H1 (cell line): ENCODE data around the gene BMX. TPM values are rescaled to one million over a fixed set of nuclear protein-coding genes. Genes with fewer than 3 reads are reported as not detected.

Experiments used
- CTCF ChIA-PET: fragments of 300-600 bp; sonication (Branson Sonifier 250); formaldehyde crosslinking; loops from one replicate; lab custom pipeline; 2021; ENCODE audit not compliant: partially characterized antibody; lab: Charles Lee
- POLR2A ChIA-PET: fragments of 300-600 bp; sonication (Branson Sonifier 250); formaldehyde crosslinking; loops from one replicate; lab custom pipeline; 2021; ENCODE audit warnings: inconsistent platforms; ENCODE audit not compliant: partially characterized antibody; lab: Charles Lee
- DNase-seq, 2 experiments: peaks; one replicate each; pipeline versions ENCODE4 v3.0.0 to v3.0.0-alpha.2; 2010 to 2022; ENCODE audit warnings: low spot score in 2 of 2, low read depth in 1 of 2, mixed read lengths in 1 of 2
- FAIRE-seq: peaks from 2 replicates; lab custom pipeline; 2011; peaks lifted over from hg19 to GRCh38; lab: Jason Lieb, UNC
- H2AFZ ChIP-seq: 2 replicates; pipeline ENCODE4 v1.8.1; 2012; ENCODE audit warnings: low read length, inconsistent platforms
- H2AK5ac ChIP-seq: 2 replicates; pipeline ENCODE4 v1.6.1; 2013; ENCODE audit warnings: low read depth, low read length
- H2BK120ac ChIP-seq: replicated peaks from 2 replicates; pipeline ENCODE3; 2013; ENCODE audit warnings: low read depth, low read length, inconsistent platforms
- H2BK12ac ChIP-seq: 2 replicates; pipeline ENCODE4 v1.6.1; 2013; ENCODE audit warnings: low read depth, low read length
- H2BK15ac ChIP-seq: 2 replicates; pipeline ENCODE4 v1.6.1; 2013; ENCODE audit warnings: low read length
- H2BK20ac ChIP-seq: 2 replicates; pipeline ENCODE4 v1.6.1; 2013; ENCODE audit warnings: low read length
- H2BK5ac ChIP-seq: 2 replicates; pipeline ENCODE4 v1.6.1; 2013; ENCODE audit warnings: low read depth, low read length
- H3K14ac ChIP-seq: 2 replicates; pipeline ENCODE4 v1.6.1; 2013; ENCODE audit warnings: inconsistent platforms; ENCODE audit not compliant: insufficient read length
- H3K18ac ChIP-seq: 2 replicates; pipeline ENCODE4 v1.6.1; 2013; ENCODE audit warnings: low read length; ENCODE audit errors: extremely low read depth
- H3K23ac ChIP-seq: 2 replicates; pipeline ENCODE4 v1.6.1; 2013; ENCODE audit warnings: inconsistent platforms; ENCODE audit not compliant: insufficient read length
- H3K23me2 ChIP-seq: 2 replicates; pipeline ENCODE4 v1.6.1; 2013; ENCODE audit warnings: low read depth, low read length
- H3K27ac ChIP-seq: 2 replicates; pipeline ENCODE4 v1.6.1; 2011; ENCODE audit warnings: low read depth, low read length, inconsistent platforms
- H3K27me3 ChIP-seq, 4 experiments: replicated peaks in 1 of 4; 1 replicate in 1 of 4; 2 replicates in 3 of 4; pipeline versions ENCODE4 v1.6.1 to v1.8.1; 2011 to 2013; ENCODE audit warnings: low read length in 3 of 4, mild to moderate bottlenecking in 3 of 4, inconsistent platforms in 2 of 4, mixed read lengths in 2 of 4, moderate library complexity in 1 of 4; ENCODE audit not compliant: control insufficient read depth in 3 of 4, insufficient read depth in 3 of 4; ENCODE audit errors: extremely low read depth in 1 of 4
- H3K36me3 ChIP-seq, 4 experiments: 2 replicates each; pipeline versions ENCODE4 v1.6.1 to v1.8.1; 2011 to 2013; ENCODE audit warnings: mild to moderate bottlenecking in 4 of 4, low read length in 3 of 4, moderate library complexity in 2 of 4, control low read depth in 1 of 4, inconsistent platforms in 1 of 4; ENCODE audit not compliant: insufficient read depth in 4 of 4, control insufficient read depth in 2 of 4
- H3K4ac ChIP-seq: replicated peaks from 2 replicates; pipeline ENCODE3; 2013; ENCODE audit warnings: low read length, low read depth, mixed read lengths, inconsistent platforms; ENCODE audit not compliant: insufficient read length
- H3K4me1 ChIP-seq, 4 experiments: replicated peaks in 1 of 4; 1 replicate in 1 of 4; 2 replicates in 3 of 4; pipeline versions ENCODE4 v1.6.1 to v1.8.1; 2011 to 2013; ENCODE audit warnings: low read length in 3 of 4, inconsistent platforms in 2 of 4, mixed read lengths in 1 of 4; ENCODE audit not compliant: insufficient read depth in 4 of 4, control insufficient read depth in 3 of 4
- H3K4me2 ChIP-seq, 2 experiments: 2 replicates each; pipeline versions ENCODE4 v1.6.1 to v1.8.1; 2011 to 2013; ENCODE audit warnings: low read depth in 2 of 2, low read length in 2 of 2, control low read depth in 1 of 2, inconsistent platforms in 1 of 2, mild to moderate bottlenecking in 1 of 2; ENCODE audit not compliant: insufficient read depth in 1 of 2
- H3K4me3 ChIP-seq, 4 experiments: fragments of 200-600, 300-600 bp in 1 of 4; sonication (generic), shearing (Covaris generic), sonication (Bioruptor Twin) in 1 of 4; 2 replicates each; pipeline versions ENCODE4 v1.5.1 to v1.8.1; 2011 to 2016; ENCODE audit warnings: low read length in 4 of 4, low read depth in 3 of 4, control low read depth in 2 of 4, inconsistent platforms in 2 of 4, mild to moderate bottlenecking in 2 of 4, mixed read lengths in 1 of 4, moderate library complexity in 1 of 4; ENCODE audit not compliant: insufficient read depth in 2 of 4; ENCODE audit errors: extremely low read depth in 1 of 4
- H3K56ac ChIP-seq: replicated peaks from 2 replicates; pipeline ENCODE3; 2013; ENCODE audit warnings: low read depth, mild to moderate bottlenecking, mixed read lengths, low read length, inconsistent platforms; ENCODE audit not compliant: insufficient read length
- H3K79me1 ChIP-seq: 2 replicates; pipeline ENCODE4 v1.6.1; 2013; ENCODE audit warnings: low read depth, low read length, control low read depth
- H3K79me2 ChIP-seq, 2 experiments: 2 replicates each; pipeline versions ENCODE4 v1.6.1 to v1.8.1; 2012 to 2013; ENCODE audit warnings: low read length in 2 of 2, mild to moderate bottlenecking in 2 of 2, inconsistent platforms in 1 of 2; ENCODE audit not compliant: insufficient read depth in 2 of 2, control insufficient read depth in 1 of 2
- H3K9ac ChIP-seq, 4 experiments: replicated peaks in 1 of 4; 1 replicate in 1 of 4; 2 replicates in 3 of 4; pipeline versions ENCODE4 v1.6.1 to v1.8.1; 2011 to 2013; ENCODE audit warnings: low read depth in 3 of 4, low read length in 3 of 4, control low read depth in 2 of 4, mild to moderate bottlenecking in 2 of 4, moderate library complexity in 2 of 4, inconsistent platforms in 1 of 4; ENCODE audit errors: extremely low read depth in 1 of 4
- H3K9me3 ChIP-seq, 2 experiments: 2 replicates each; pipeline versions ENCODE4 v1.6.1 to v1.8.1; 2012 to 2013; ENCODE audit warnings: mild to moderate bottlenecking in 2 of 2, moderate library complexity in 2 of 2, control low read depth in 1 of 2, inconsistent platforms in 1 of 2, low read depth in 1 of 2, low read length in 1 of 2, mixed read lengths in 1 of 2; ENCODE audit not compliant: insufficient read depth in 2 of 2
- H4K20me1 ChIP-seq, 2 experiments: replicated peaks in 1 of 2; 2 replicates each; pipeline versions ENCODE3 to v1.8.1; 2011 to 2013; ENCODE audit warnings: inconsistent platforms in 2 of 2, low read length in 2 of 2, mild to moderate bottlenecking in 1 of 2; ENCODE audit not compliant: insufficient read depth in 2 of 2, control insufficient read depth in 1 of 2
- H4K5ac ChIP-seq: 2 replicates; pipeline ENCODE4 v1.6.1; 2013; ENCODE audit warnings: low read length, low read depth, mixed read lengths, inconsistent platforms; ENCODE audit not compliant: insufficient read length
- H4K8ac ChIP-seq: 2 replicates; pipeline ENCODE4 v1.8.0; 2013; ENCODE audit warnings: mild to moderate bottlenecking, moderate library complexity, low read length, inconsistent platforms; ENCODE audit not compliant: insufficient read depth; ENCODE audit errors: extremely low read depth
- H4K91ac ChIP-seq: replicated peaks from 2 replicates; pipeline ENCODE3; 2013; ENCODE audit warnings: low read length, mixed read lengths, inconsistent platforms; ENCODE audit not compliant: insufficient read length
- GTF2F1 ChIP-seq: IDR thresholded peaks from 2 replicates; pipeline ENCODE4 v1.6.1; 2012; ENCODE audit warnings: low read depth, low read length, improper control_type of control experiment, borderline replicate concordance
- HDAC2 ChIP-seq, 2 experiments: fragments of 300-600 bp in 1 of 2; sonication (generic) in 1 of 2; IDR thresholded peaks; 2 replicates each; pipeline ENCODE4 v1.6.1; 2011 to 2012; ENCODE audit warnings: low read depth in 2 of 2, low read length in 2 of 2, mild to moderate bottlenecking in 2 of 2, moderate library complexity in 2 of 2, borderline replicate concordance in 1 of 2, inconsistent platforms in 1 of 2
- POLR2AphosphoS5 ChIP-seq: IDR thresholded peaks from 2 replicates; pipeline ENCODE4 v1.6.1; 2011; ENCODE audit warnings: low read depth, low read length
- USF2 ChIP-seq: IDR thresholded peaks from 2 replicates; pipeline ENCODE4 v1.6.1; 2011; ENCODE audit warnings: low read length, improper control_type of control experiment
- WGBS, 2 experiments: shearing (Covaris generic) in 1 of 2; methylation state at CpG; one replicate each; pipeline versions ENCODE4 v1.1.6 to v1.1.7; 2013 to 2015; ENCODE audit warnings: low lambda C conversion rate in 2 of 2, mixed read lengths in 2 of 2, inconsistent platforms in 1 of 2, low coverage in 1 of 2, missing lambda C conversion rate in 1 of 2; ENCODE audit not compliant: insufficient replicate concordance in 2 of 2, insufficient coverage in 1 of 2, insufficient read length in 1 of 2; ENCODE audit errors: extremely low coverage in 1 of 2, missing lambda C conversion rate in 1 of 2; 5-methylcytosine and 5-hydroxymethylcytosine counted together
- polyA plus RNA-seq, 7 experiments: library from polyadenylated mRNA; depleted of rRNA in 3 of 7; stranded (reverse) in 5 of 7; unstranded in 2 of 7; fragments of >200 nt in 5 of 7; fragments of 200-250 nt in 2 of 7; gene quantifications; 1 replicate in 5 of 7; 2 replicates in 1 of 7; 4 replicates in 1 of 7; pipeline versions ENCODE4 v1.2.1 to v1.2.3, GENCODE V29; 2011 to 2013; ENCODE audit warnings: missing spikeins in 2 of 7, mixed read lengths in 2 of 7
- total RNA-seq: library from RNA; stranded (reverse); fragmentation: NEBNext Ultra II Directional; extraction: Animal tissue kit (Norgen Biotek cat#: 25700); gene quantifications from 2 replicates; pipeline ENCODE4 v1.2.1, GENCODE V29; 2021

Gene BMX
- total and polyA plus RNA-seq, 2 of the 8 experiments (the other 6 are each of a cell fraction or from before 2014, with no cell fraction given): not detected

- ChIA-PET CTCF (no interaction called here), POLR2A (no interaction called here)
- H3K18ac ChIP-seq: no peak overlapping the region
- H3K23me2 ChIP-seq: no peaks in the 10 kb centered on the region
- no peak overlapping the region for H3K4me3 ChIP-seq
- no peaks in the 10 kb centered on the region for H3K9me3 ChIP-seq
- no peak overlapping the region for H3K4me2 ChIP-seq
- no peak overlapping the region for H2AFZ ChIP-seq
- no peak for DNase-seq
- no peaks in the 10 kb centered on the region for H3K36me3 ChIP-seq
- H4K8ac ChIP-seq: no peak overlapping the region
- no peaks in the 10 kb centered on the region for H4K20me1 ChIP-seq
- no peak overlapping the region for H3K4ac ChIP-seq
- H2BK20ac ChIP-seq: no peak overlapping the region
- no peaks in the 10 kb centered on the region for H3K27me3 ChIP-seq
- no peak overlapping the region for H3K27ac ChIP-seq
- H2BK15ac ChIP-seq: no peak overlapping the region
- H3K23ac ChIP-seq: no peak overlapping the region
- no peak overlapping the region for H3K9ac ChIP-seq
- no peak overlapping the region for H3K14ac ChIP-seq
- no peak overlapping the region for H2BK120ac ChIP-seq
- H4K5ac ChIP-seq: no peak overlapping the region
- 100% methylated on average over 1 of the region's 1 CpG; no CpG with 5 or more reads in 1 of the 2 experiments for WGBS, 2 experiments
- H2BK5ac ChIP-seq: no peak overlapping the region
- H3K79me2 ChIP-seq: no peaks in the 10 kb centered on the region
- TF ChIP-seq HDAC2 (IDR thresholded peaks at IDR 0.05; ENCODE audit: borderline replicate concordance in 1 of 2, low read depth in 2 of 2, low read length in 2 of 2): no peak
- TF ChIP-seq POLR2AphosphoS5: no peak
- no peak for TF ChIP-seq USF2
- no peak for TF ChIP-seq GTF2F1
- H3K4me1 ChIP-seq: no peaks in the 10 kb centered on the region
- H2AK5ac ChIP-seq: no peak overlapping the region
- no peak for FAIRE-seq
- H3K56ac ChIP-seq: no peak overlapping the region
- no peaks in the 10 kb centered on the region for H3K79me1 ChIP-seq
- H4K91ac ChIP-seq: no peak overlapping the region
- H2BK12ac ChIP-seq: no peak overlapping the region
Observed at GRCh38 chrX:15605226-15605625, 104.6 kb downstream of the BMX start.
